Measurements from ENCODE around the gene HOPX. TPM values are rescaled to one million over a fixed set of nuclear protein-coding genes. Genes with fewer than 3 reads are reported as not detected.

The HOPX gene
- total RNA-seq, 4 donors from 2014 or later = 2.7 to 14.4 (median 7.0) TPM

DNA sequence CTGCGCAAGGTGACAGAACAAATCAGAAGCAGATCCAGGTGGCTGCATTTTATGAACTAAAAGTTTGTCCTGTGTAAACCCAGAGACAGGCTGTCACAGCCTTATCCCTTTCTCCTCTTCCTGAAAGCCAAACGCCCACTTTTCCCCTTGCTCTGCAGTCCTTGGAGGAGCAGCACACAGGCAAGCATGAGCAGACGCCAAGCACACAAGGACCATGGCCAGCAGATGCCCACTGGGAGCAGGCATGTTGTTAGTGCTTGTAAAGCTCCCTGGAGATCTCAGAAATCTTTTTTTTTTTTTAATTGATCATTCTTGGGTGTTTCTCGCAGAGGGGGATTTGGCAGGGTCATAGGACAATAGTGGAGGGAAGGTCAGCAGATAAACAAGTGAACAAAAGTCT, 11.5 kb upstream of the HOPX start:
- no peak for TF ChIP-seq POLR2A (IDR thresholded peaks at IDR 0.05)
- TF ChIP-seq, protein P1, sequence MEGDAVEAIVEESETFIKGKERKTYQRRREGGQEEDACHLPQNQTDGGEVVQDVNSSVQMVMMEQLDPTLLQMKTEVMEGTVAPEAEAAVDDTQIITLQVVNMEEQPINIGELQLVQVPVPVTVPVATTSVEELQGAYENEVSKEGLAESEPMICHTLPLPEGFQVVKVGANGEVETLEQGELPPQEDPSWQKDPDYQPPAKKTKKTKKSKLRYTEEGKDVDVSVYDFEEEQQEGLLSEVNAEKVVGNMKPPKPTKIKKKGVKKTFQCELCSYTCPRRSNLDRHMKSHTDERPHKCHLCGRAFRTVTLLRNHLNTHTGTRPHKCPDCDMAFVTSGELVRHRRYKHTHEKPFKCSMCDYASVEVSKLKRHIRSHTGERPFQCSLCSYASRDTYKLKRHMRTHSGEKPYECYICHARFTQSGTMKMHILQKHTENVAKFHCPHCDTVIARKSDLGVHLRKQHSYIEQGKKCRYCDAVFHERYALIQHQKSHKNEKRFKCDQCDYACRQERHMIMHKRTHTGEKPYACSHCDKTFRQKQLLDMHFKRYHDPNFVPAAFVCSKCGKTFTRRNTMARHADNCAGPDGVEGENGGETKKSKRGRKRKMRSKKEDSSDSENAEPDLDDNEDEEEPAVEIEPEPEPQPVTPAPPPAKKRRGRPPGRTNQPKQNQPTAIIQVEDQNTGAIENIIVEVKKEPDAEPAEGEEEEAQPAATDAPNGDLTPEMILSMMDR (IDR thresholded peaks at IDR 0.05) = no peak
- DNase-seq = no peak

GRCh38 chr4:56691425-56691824, 10.3 kb upstream of the HOPX start:
- H3K27ac ChIP-seq = no peak overlapping the region
- no peak overlapping the region for H3K4me3 ChIP-seq
- TF ChIP-seq POLR2A (IDR thresholded peaks at IDR 0.05) = no peak
- TF ChIP-seq, protein P1 (IDR thresholded peaks at IDR 0.05) = no peak

More for the DNA sequence above, 11.5 kb upstream of the HOPX start:
- Histone ChIP-seq H3K9me3 (no peaks in the 10 kb centered on the region), H3K27me3 (no peaks in the 10 kb centered on the region), H3K4me3 (no peak overlapping the region), H3K4me1 (no peaks in the 10 kb centered on the region), H3K36me3 (no peaks in the 10 kb centered on the region), H3K27ac (no peak overlapping the region)

DNA sequence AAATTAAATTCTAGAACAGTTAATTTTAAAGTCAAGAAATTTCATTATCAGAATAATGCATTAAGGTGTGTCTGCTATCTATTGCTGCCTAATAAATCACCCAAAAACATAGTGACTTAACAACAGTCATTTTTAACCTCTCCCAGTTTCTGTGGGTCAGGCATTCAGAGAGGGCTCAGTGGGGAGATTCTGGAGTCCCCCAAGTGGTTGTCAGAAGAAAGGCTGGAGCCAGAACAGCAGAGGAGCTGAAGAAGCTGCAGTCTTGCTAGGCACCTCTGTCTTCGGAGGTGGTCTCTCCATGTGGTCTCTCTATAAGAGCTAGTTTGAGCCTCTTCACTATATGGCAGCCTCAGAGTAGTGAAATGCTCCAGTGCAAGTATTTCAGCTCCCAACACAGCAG, 9.3 kb upstream of the HOPX start:
- DNase-seq = no peak
- no peak for TF ChIP-seq POLR2A (IDR thresholded peaks at IDR 0.05)
- TF ChIP-seq, protein P1 (IDR thresholded peaks at IDR 0.05) = no peak
- Histone ChIP-seq H3K27ac (no peak overlapping the region), H3K4me1 (no peaks in the 10 kb centered on the region), H3K4me3 (no peak overlapping the region), H3K9me3 (no peaks in the 10 kb centered on the region), H3K27me3 (no peaks in the 10 kb centered on the region), H3K36me3 (no peaks in the 10 kb centered on the region)

More at GRCh38 chr4:56691425-56691824, 10.3 kb upstream of the HOPX start:
- Histone ChIP-seq H3K4me1 (no peaks in the 10 kb centered on the region), H3K9me3 (no peaks in the 10 kb centered on the region), H3K27me3 (no peaks in the 10 kb centered on the region), H3K36me3 (no peaks in the 10 kb centered on the region)
- DNase-seq = no peak

- Histone ChIP-seq H3K4me3 (no peak overlapping the region), H3K36me3 (no peaks in the 10 kb centered on the region), H3K27ac (no peak overlapping the region), H3K4me1 (no peaks in the 10 kb centered on the region), H3K9me3 (no peaks in the 10 kb centered on the region), H3K27me3 (no peaks in the 10 kb centered on the region)
- DNase-seq = no peak
- TF ChIP-seq, protein P1 (IDR thresholded peaks at IDR 0.05) = no peak
- no peak for TF ChIP-seq POLR2A (IDR thresholded peaks at IDR 0.05)
These were observed 8.3 kb upstream of the HOPX start for GRCh38 chr4:56689201-56689969.

- TF ChIP-seq POLR2A (IDR thresholded peaks at IDR 0.05) = no peak
- TF ChIP-seq, protein P1 (IDR thresholded peaks at IDR 0.05) = no peak
- Histone ChIP-seq H3K36me3 (no peaks in the 10 kb centered on the region), H3K9me3 (no peaks in the 10 kb centered on the region), H3K4me3 (no peak overlapping the region), H3K27ac (no peak overlapping the region), H3K4me1 (no peaks in the 10 kb centered on the region), H3K27me3 (no peaks in the 10 kb centered on the region)
- DNase-seq = no peak
These were observed 7.1 kb upstream of the HOPX start for GRCh38 chr4:56688094-56688647.
